IPS-20b (cell line): Measurements from ENCODE around the gene WDR45.
"Not testable (repeated sequence)": the region's sequence is repeated elsewhere in the genome, so short reads cannot be mapped to it uniquely, and the experiment has no call there.

Experiments
- H3K27ac ChIP-seq: one replicate; pipeline ENCODE4 v1.5.1; 2013; ENCODE audit warnings: low read length
- H3K27me3 ChIP-seq: 2 replicates; pipeline ENCODE4 v1.6.1; 2013; ENCODE audit warnings: mild to moderate bottlenecking, low read length, inconsistent platforms; ENCODE audit not compliant: insufficient read depth
- H3K36me3 ChIP-seq: 2 replicates; pipeline ENCODE4 v1.6.1; 2013; ENCODE audit warnings: low read depth, mild to moderate bottlenecking, inconsistent platforms, low read length, moderate library complexity; ENCODE audit not compliant: insufficient read depth
- H3K4me1 ChIP-seq: 2 replicates; pipeline ENCODE4 v1.6.1; 2013; ENCODE audit warnings: mild to moderate bottlenecking, control low read depth, inconsistent platforms, low read length, moderate library complexity; ENCODE audit not compliant: insufficient read depth
- H3K4me3 ChIP-seq: 2 replicates; pipeline ENCODE4 v1.5.1; 2013; ENCODE audit warnings: mild to moderate bottlenecking, low read length, inconsistent platforms
- H3K9ac ChIP-seq: 2 replicates; pipeline ENCODE4 v1.6.1; 2013; ENCODE audit warnings: low read depth, mild to moderate bottlenecking, inconsistent platforms, low read length, moderate library complexity
- H3K9me3 ChIP-seq: 2 replicates; pipeline ENCODE4 v1.6.1; 2013; ENCODE audit warnings: mild to moderate bottlenecking, low read depth, low read length, inconsistent platforms; ENCODE audit not compliant: insufficient read depth

Gene WDR45

DNA sequence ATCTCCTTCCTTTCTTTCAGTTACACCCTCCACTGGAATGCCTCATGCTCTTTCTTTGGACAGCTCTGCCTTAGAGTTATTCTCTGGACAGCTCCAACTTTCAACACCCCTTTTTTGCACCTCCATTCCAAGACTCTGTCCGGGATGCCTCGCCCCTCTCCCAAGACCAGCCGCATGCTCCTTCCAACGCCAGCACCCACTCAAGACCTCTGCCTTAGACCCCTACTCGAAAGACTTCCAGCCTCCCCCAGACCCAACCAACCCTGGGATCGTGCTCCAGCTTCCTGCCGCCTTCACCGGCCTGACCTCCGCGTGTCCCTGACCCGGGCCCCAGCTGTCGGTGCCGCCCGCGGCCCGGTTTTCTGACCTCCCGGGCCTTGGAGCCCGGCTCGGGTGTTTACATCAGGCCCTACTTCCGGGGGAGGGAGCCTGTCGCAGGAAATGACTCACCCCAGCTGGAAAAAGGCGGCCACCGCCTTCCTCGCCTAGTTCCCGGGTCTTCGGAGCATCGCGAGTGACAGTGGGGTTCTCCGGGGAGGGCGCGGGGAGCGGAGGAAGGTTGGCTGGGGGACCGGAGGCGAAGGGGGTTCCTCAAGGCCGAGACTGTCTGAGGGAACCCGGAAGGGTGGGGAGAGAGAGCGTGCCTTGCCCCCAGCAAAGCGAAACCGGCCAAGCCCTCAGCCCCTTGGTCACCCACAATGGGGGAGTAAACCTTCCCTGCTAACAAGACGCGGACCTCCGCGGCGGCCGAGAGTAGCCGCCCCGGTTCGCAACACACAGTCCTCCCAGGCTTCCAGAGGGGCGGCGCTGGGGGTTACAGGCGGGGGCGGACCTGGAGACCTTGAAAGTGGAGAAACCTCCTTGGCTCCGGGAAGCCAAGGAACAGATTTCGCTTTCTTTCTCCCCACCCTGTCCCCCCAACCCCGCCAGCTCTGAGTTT is at the start of gene WDR45:
WDR45 (minus strand) TSS at position 399 of the 940 bp plus-strand sequence. CDS start 1,792 bp downstream, outside the sequence.
- H3K27me3 ChIP-seq: no peaks in the 10 kb centered on the region
- no peaks in the 10 kb centered on the region for H3K9me3 ChIP-seq
- H3K27ac ChIP-seq: no peak within 1 kb of the TSS
- H3K4me1 ChIP-seq: no peaks in the 10 kb centered on the region
- H3K4me3 ChIP-seq: peak within 1 kb of the TSS; percentile 79
- peaks cover 9% of the 10 kb centered on the region; the same call in 1 of the 2 replicates for H3K36me3 ChIP-seq
- peak within 1 kb of the TSS; percentile 83; the same call in 1 of the 2 replicates for H3K9ac ChIP-seq

DNA sequence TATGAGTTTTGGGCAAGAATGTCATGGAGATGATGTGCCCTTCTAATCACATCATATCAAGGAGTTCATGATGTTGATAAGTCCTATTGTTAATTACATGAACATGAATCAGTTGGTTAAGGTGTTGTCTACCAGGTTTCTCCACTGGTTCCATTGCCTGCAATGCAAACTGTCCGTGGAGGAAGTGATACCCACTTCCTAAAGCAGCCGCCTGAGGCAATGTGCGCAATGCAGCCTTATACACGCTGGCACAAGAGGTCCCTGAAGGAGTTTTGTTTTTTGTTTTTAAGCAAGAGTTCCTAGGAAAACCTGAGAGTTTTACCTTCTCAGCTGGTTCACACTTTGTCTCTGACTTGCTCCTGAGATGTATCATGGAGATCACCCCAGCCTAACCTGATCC is 49.7 kb upstream of the WDR45 start:
- no peaks in the 10 kb centered on the region for H3K9me3 ChIP-seq
- no peaks in the 10 kb centered on the region for H3K4me1 ChIP-seq
- no peak overlapping the region for H3K4me3 ChIP-seq
- no peaks in the 10 kb centered on the region for H3K36me3 ChIP-seq
- no peak overlapping the region for H3K27ac ChIP-seq
- H3K9ac ChIP-seq: no peak overlapping the region
- H3K27me3 ChIP-seq: no peaks in the 10 kb centered on the region

DNA sequence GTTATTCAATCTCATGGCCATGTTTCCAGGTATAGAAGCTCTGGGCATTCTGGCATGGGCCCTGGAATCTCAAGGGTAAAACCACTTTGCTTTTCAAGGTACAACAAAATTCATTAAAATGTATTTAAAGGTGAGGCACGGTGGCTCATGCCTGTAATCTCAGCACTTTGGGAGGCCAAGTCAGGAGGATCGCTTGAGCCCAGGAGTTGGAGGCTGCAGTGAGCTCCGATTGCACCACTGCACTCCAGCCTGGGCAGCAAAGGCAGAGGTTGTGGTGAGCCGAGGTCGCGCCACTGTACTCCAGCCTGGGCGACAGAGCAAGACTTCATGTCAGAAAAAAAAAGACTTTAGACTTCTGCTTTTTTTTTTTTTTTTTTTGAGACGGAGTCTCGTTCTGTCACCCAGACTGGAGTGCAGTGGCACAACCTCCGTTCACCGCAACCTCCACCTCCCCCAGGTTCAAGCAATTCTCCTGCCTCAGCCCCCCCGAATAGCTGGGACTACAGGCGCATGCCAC is 48.1 kb upstream of the WDR45 start:
- H3K36me3 ChIP-seq, H3K9me3 ChIP-seq, H3K4me3 ChIP-seq, H3K27me3 ChIP-seq, H3K9ac ChIP-seq, H3K4me1 ChIP-seq, H3K27ac ChIP-seq: not testable (repeated sequence)

GRCh38 chrX:49122499-49122898 is 42.8 kb upstream of the WDR45 start:
- no peak overlapping the region for H3K27ac ChIP-seq
- H3K27me3 ChIP-seq: no peaks in the 10 kb centered on the region
- H3K4me1 ChIP-seq: no peaks in the 10 kb centered on the region
- no peaks in the 10 kb centered on the region for H3K9me3 ChIP-seq
- peaks cover 18% of the 10 kb centered on the region for H3K36me3 ChIP-seq
- H3K9ac ChIP-seq: peak overlapping the region; percentile 90; the same call in 1 of the 2 replicates
- H3K4me3 ChIP-seq: peak overlapping the region; percentile 96

GRCh38 chrX:49120091-49120490 is 40.4 kb upstream of the WDR45 start:
- no peaks in the 10 kb centered on the region for H3K4me1 ChIP-seq
- no peak overlapping the region for H3K27ac ChIP-seq
- H3K36me3 ChIP-seq: peaks cover 32% of the 10 kb centered on the region
- H3K9me3 ChIP-seq: no peaks in the 10 kb centered on the region
- no peaks in the 10 kb centered on the region for H3K27me3 ChIP-seq
- no peak overlapping the region for H3K4me3 ChIP-seq
- no peak overlapping the region for H3K9ac ChIP-seq

DNA sequence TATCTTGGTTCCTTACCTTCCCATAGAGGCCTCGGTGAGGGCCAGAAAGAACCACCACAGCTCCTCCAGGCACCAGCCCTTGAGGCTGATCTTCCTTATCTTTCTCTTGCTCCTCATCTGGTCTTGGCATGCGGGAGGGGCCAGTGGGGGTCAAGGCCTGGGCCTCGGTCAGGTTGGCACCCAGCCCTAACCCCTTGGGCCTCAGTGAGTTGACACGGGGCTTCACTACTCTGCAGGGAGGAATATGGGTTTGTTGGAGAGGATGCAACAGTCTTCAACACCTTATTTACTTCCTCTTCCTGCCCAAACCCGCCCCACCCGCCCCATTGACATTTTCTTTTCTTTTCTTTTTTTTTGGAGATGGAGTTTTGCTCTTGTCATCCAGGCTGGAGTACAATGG is 37.9 kb upstream of the WDR45 start:
- Histone ChIP-seq H3K9ac (no peak overlapping the region), H3K36me3 (peaks cover 40% of the 10 kb centered on the region), H3K27me3 (no peaks in the 10 kb centered on the region), H3K4me3 (no peak overlapping the region), H3K27ac (no peak overlapping the region), H3K4me1 (no peaks in the 10 kb centered on the region), H3K9me3 (no peaks in the 10 kb centered on the region)

GRCh38 chrX:49116716-49117115 is 37.0 kb upstream of the WDR45 start:
- Histone ChIP-seq H3K36me3 (peaks cover 40% of the 10 kb centered on the region), H3K9me3 (no peaks in the 10 kb centered on the region), H3K27me3 (no peaks in the 10 kb centered on the region), H3K27ac (no peak overlapping the region), H3K4me1 (no peaks in the 10 kb centered on the region), H3K4me3 (no peak overlapping the region), H3K9ac (no peak overlapping the region)

GRCh38 chrX:49116076-49116475 is 36.4 kb upstream of the WDR45 start:
- Histone ChIP-seq H3K9ac (no peak overlapping the region), H3K36me3 (peaks cover 35% of the 10 kb centered on the region), H3K4me3 (no peak overlapping the region), H3K27me3 (no peaks in the 10 kb centered on the region), H3K4me1 (no peaks in the 10 kb centered on the region), H3K9me3 (no peaks in the 10 kb centered on the region), H3K27ac (no peak overlapping the region)

DNA sequence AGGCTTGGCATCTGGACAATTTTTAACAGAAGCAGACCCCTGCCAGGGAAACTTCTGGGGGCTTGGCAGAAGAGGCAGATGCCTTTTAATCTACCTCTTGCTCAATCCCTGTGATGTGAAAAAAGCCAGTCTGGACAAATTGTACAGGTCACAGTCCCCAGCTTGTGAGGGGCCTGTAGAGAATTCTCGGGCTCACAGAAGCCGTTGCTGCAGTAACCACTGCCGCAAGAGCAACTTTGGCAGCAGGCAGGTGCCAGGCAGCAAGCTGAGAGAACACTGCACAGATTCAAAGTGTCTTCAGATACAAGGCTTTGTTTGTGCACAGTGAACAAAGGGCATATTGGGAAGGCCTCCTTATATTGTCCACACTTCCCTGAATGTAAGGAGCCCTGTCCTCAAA is 32.1 kb upstream of the WDR45 start:
- Histone ChIP-seq H3K9me3 (no peaks in the 10 kb centered on the region), H3K9ac (no peak overlapping the region), H3K27ac (no peak overlapping the region), H3K4me1 (no peaks in the 10 kb centered on the region), H3K36me3 (peaks cover 16% of the 10 kb centered on the region), H3K4me3 (no peak overlapping the region), H3K27me3 (no peaks in the 10 kb centered on the region)

DNA sequence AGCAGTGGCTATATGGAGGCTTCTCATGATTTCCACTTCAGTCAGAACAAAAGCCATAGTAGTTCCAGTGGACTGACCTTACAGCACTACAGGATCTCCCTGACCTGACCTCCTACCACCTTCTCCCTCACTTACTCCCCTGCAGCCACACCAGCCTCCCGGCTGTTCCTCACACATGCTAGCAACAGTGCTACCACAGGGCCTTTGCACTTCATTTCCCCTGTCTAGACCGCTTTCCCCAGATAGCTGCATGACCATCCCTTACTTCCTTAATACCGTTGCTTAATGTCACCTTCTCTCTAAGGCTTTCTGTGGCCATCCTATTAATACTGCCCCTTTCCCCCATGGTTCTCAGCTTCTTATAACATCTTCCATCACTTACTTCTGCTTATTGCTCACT is 30.7 kb upstream of the WDR45 start:
- Histone ChIP-seq H3K36me3 (peaks cover 8% of the 10 kb centered on the region), H3K9ac (no peak overlapping the region), H3K27me3 (no peaks in the 10 kb centered on the region), H3K4me3 (no peak overlapping the region), H3K27ac (no peak overlapping the region), H3K4me1 (no peaks in the 10 kb centered on the region), H3K9me3 (no peaks in the 10 kb centered on the region)

DNA sequence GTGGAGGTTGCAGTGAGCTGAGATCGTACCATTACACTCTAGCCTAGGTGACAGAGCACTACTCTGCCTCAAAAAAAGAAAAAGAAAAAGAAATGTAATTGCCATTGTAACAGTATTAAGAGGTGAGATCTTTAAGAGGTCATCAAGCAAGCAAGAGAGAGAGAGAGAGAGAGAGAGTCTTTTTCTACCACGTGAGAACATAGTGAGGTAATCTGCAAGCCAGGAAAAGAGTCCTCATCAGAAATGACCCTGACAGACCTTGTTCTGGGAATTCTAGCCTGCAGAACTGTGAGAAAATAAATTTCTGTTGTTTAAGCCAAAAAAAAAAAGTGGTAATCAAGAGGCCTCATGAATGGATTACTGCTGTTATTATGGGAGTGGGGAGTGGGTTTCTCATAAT is 29.0 kb upstream of the WDR45 start:
- Histone ChIP-seq H3K4me3 (no peak overlapping the region), H3K27me3 (no peaks in the 10 kb centered on the region), H3K4me1 (no peaks in the 10 kb centered on the region), H3K27ac (no peak overlapping the region), H3K36me3 (peaks cover 6% of the 10 kb centered on the region), H3K9ac (no peak overlapping the region), H3K9me3 (no peaks in the 10 kb centered on the region)

DNA sequence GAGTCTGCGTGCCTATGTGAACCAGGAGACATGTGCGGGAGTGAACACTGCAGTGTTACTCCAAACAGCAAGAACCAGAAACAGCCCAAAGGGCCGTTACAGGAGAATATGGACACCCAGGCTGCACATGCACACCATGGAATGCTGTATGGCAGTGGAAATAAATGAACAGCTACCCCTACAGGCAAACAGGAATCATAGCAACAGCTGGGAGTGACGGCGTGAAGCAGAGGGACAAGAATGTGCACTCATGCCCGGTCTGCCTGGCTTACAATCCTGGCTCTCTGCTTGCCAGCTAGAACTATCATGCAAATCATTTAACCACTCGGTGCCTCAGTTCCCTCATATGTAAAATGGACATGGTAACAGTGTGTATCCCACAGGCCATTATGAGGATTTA is 27.2 kb upstream of the WDR45 start:
- no peaks in the 10 kb centered on the region for H3K9me3 ChIP-seq
- H3K27ac ChIP-seq: no peak overlapping the region
- no peaks in the 10 kb centered on the region for H3K27me3 ChIP-seq

More for the DNA sequence above, 27.2 kb upstream of the WDR45 start:
- H3K4me1 ChIP-seq: no peaks in the 10 kb centered on the region
- no peaks in the 10 kb centered on the region; the same call in 1 of the 2 replicates for H3K36me3 ChIP-seq
- H3K9ac ChIP-seq: no peak overlapping the region
- no peak overlapping the region for H3K4me3 ChIP-seq
